Neural cell (in vitro differentiated cells): ENCODE measurements around the gene PHAX. TPM values are rescaled to one million over a fixed set of nuclear protein-coding genes. Genes with fewer than 3 reads are reported as not detected.

Experiments
- H2AFZ ChIP-seq: fragments of 200-600, 300-800 bp; sonication (generic), shearing (Covaris generic); 2 replicates; pipeline ENCODE4 v1.6.0; 2014; ENCODE audit warnings: low read depth, mild to moderate bottlenecking, antibody characterized with exemption, low read length, moderate library complexity
- H3F3A ChIP-seq: fragments of 200-600 bp; shearing (Covaris generic); 2 replicates; pipeline ENCODE4 v1.6.1; 2016; ENCODE audit warnings: mild to moderate bottlenecking, moderate library complexity, mixed read lengths, antibody characterized with exemption, low read length; ENCODE audit not compliant: insufficient read depth, poor library complexity, severe bottlenecking
- H3K27ac ChIP-seq: fragments of 200-600, 300-800 bp; sonication (generic), shearing (Covaris generic); 2 replicates; pipeline ENCODE4 v1.5.1; 2014; ENCODE audit warnings: mild to moderate bottlenecking, low read length, moderate library complexity
- H3K27me3 ChIP-seq: fragments of 300-800, 200-600 bp; sonication (generic), shearing (Covaris generic); 2 replicates; pipeline ENCODE4 v1.6.0; 2014; ENCODE audit warnings: mild to moderate bottlenecking, low read depth, low read length, moderate library complexity; ENCODE audit not compliant: insufficient read depth
- H3K36me3 ChIP-seq: fragments of 300-800, 200-600 bp; sonication (generic), shearing (Covaris generic); 2 replicates; pipeline ENCODE4 v1.5.1; 2014; ENCODE audit warnings: mild to moderate bottlenecking, antibody characterized with exemption, low read length, moderate library complexity; ENCODE audit not compliant: insufficient read depth
- H3K4me2 ChIP-seq: fragments of 300-800, 200-600 bp; sonication (generic), shearing (Covaris generic); 2 replicates; pipeline ENCODE4 v1.6.0; 2014; ENCODE audit warnings: mild to moderate bottlenecking, low read length
- H3K4me3 ChIP-seq: fragments of 300-800, 200-600 bp; sonication (generic), shearing (Covaris generic); 2 replicates; pipeline ENCODE4 v1.5.1; 2014; ENCODE audit warnings: mild to moderate bottlenecking, low read length, moderate library complexity
- H3K79me2 ChIP-seq: fragments of 200-600 bp; shearing (Covaris generic); replicated peaks from 2 replicates; pipeline ENCODE4 v1.6.0; 2014; ENCODE audit warnings: mild to moderate bottlenecking, low read length, moderate library complexity; ENCODE audit not compliant: insufficient read depth
- H3K9ac ChIP-seq: fragments of 300-800, 200-600 bp; sonication (generic), shearing (Covaris generic); 2 replicates; pipeline ENCODE4 v1.6.1; 2016; ENCODE audit warnings: mild to moderate bottlenecking, low read length, mixed read lengths
- H3K9me2 ChIP-seq: fragments of 200-600 bp; shearing (Covaris generic); 2 replicates; pipeline ENCODE4 v1.6.1; 2016; ENCODE audit warnings: mild to moderate bottlenecking, low read length, mixed read lengths; ENCODE audit not compliant: insufficient read depth
- H3K9me3 ChIP-seq: fragments of 200-600, 300-800 bp; sonication (generic), shearing (Covaris generic); 2 replicates; pipeline ENCODE4 v1.6.1; 2016; ENCODE audit warnings: mild to moderate bottlenecking, mixed run types, low read length, moderate library complexity, mixed read lengths
- H4K20me1 ChIP-seq: fragments of 200-600 bp; shearing (Covaris generic); 2 replicates; pipeline ENCODE4 v1.6.1; 2016; ENCODE audit warnings: mild to moderate bottlenecking, mixed run types; ENCODE audit not compliant: insufficient read depth
- EP300 ChIP-seq: fragments of 450-650 bp; conservative IDR thresholded peaks from 2 replicates; pipeline ENCODE4 v1.6.1; 2014; ENCODE audit warnings: antibody characterized with exemption, mild to moderate bottlenecking, moderate library complexity; ENCODE audit not compliant: poor library complexity, severe bottlenecking
- EZH2 ChIP-seq: fragments of 200-600, 300-800 bp; shearing (Covaris generic), sonication (generic); IDR thresholded peaks from 2 replicates; pipeline ENCODE4 v1.6.1; 2014; ENCODE audit warnings: antibody characterized with exemption, low read length, borderline replicate concordance, mild to moderate bottlenecking; ENCODE audit not compliant: insufficient read depth, poor library complexity, severe bottlenecking
- MXI1 ChIP-seq: fragments of 450-650 bp; conservative IDR thresholded peaks from 2 replicates; pipeline ENCODE4 v1.6.1; 2014; ENCODE audit warnings: antibody characterized with exemption, mild to moderate bottlenecking; ENCODE audit not compliant: poor library complexity, severe bottlenecking
- POLR2AphosphoS5 ChIP-seq: IDR thresholded peaks from 2 replicates; pipeline ENCODE4 v1.6.1; 2012
- RAD21 ChIP-seq: fragments of 450-650 bp; conservative IDR thresholded peaks from 2 replicates; pipeline ENCODE4 v1.6.1; 2014; ENCODE audit warnings: antibody characterized with exemption, mild to moderate bottlenecking, moderate library complexity
- REST ChIP-seq: IDR thresholded peaks from 2 replicates; pipeline ENCODE4 v1.6.1; 2012; ENCODE audit warnings: borderline replicate concordance
- SMC3 ChIP-seq: fragments of 450-650 bp; conservative IDR thresholded peaks from 2 replicates; pipeline ENCODE4 v1.6.1; 2014; ENCODE audit warnings: antibody characterized with exemption, mild to moderate bottlenecking, moderate library complexity; ENCODE audit not compliant: poor library complexity
- TAF1 ChIP-seq: IDR thresholded peaks from 2 replicates; pipeline ENCODE4 v1.6.1; 2012; ENCODE audit warnings: low read depth
- polyA plus RNA-seq: library from polyadenylated mRNA; depleted of rRNA; stranded (reverse); fragments of >200 nt; gene quantifications from 2 replicates; pipeline ENCODE4 v1.2.3, GENCODE V29; 2014
- TF ChIP-seq, protein P1 (sequence below): fragments of 450-650 bp; IDR thresholded peaks from 2 replicates; pipeline ENCODE4 v1.5.1; 2014; ENCODE audit warnings: antibody characterized with exemption, mild to moderate bottlenecking, moderate library complexity; ENCODE audit not compliant: poor library complexity, severe bottlenecking

PHAX gene
- polyA plus RNA-seq, 1 donor from 2014 or later, result 42.3 TPM

GRCh38 chr5:126576974-126577373 lies 23.8 kb upstream of the PHAX start:
- no peaks in the 10 kb centered on the region for H3K79me2 ChIP-seq
- no peak for TF ChIP-seq EZH2
- TF ChIP-seq, protein P1, sequence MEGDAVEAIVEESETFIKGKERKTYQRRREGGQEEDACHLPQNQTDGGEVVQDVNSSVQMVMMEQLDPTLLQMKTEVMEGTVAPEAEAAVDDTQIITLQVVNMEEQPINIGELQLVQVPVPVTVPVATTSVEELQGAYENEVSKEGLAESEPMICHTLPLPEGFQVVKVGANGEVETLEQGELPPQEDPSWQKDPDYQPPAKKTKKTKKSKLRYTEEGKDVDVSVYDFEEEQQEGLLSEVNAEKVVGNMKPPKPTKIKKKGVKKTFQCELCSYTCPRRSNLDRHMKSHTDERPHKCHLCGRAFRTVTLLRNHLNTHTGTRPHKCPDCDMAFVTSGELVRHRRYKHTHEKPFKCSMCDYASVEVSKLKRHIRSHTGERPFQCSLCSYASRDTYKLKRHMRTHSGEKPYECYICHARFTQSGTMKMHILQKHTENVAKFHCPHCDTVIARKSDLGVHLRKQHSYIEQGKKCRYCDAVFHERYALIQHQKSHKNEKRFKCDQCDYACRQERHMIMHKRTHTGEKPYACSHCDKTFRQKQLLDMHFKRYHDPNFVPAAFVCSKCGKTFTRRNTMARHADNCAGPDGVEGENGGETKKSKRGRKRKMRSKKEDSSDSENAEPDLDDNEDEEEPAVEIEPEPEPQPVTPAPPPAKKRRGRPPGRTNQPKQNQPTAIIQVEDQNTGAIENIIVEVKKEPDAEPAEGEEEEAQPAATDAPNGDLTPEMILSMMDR, result no peak
- no peak for TF ChIP-seq MXI1
- no peak for TF ChIP-seq TAF1
- TF ChIP-seq EP300, result no peak
- TF ChIP-seq SMC3, result no peak
- no peak for TF ChIP-seq RAD21
- TF ChIP-seq POLR2AphosphoS5, result no peak
- TF ChIP-seq REST, result no peak
- H3K9me3 ChIP-seq, result no peaks in the 10 kb centered on the region
- no peak overlapping the region for H3K27ac ChIP-seq
- H4K20me1 ChIP-seq, result no peaks in the 10 kb centered on the region
- no peak overlapping the region for H3K4me3 ChIP-seq
- H3K27me3 ChIP-seq, result no peaks in the 10 kb centered on the region
- no peaks in the 10 kb centered on the region for H3K9me2 ChIP-seq
- no peak overlapping the region for H3K4me2 ChIP-seq
- H3F3A ChIP-seq, result no peaks in the 10 kb centered on the region
- H3K36me3 ChIP-seq, result no peaks in the 10 kb centered on the region
- H2AFZ ChIP-seq, result no peak overlapping the region
- H3K9ac ChIP-seq, result no peak overlapping the region

GRCh38 chr5:126577415-126577814 lies 23.3 kb upstream of the PHAX start:
- no peak for TF ChIP-seq POLR2AphosphoS5
- no peak for TF ChIP-seq RAD21
- TF ChIP-seq REST, result no peak
- no peak for TF ChIP-seq EZH2
- no peak for TF ChIP-seq SMC3
- TF ChIP-seq, protein P1, result no peak
- no peaks in the 10 kb centered on the region for H3K36me3 ChIP-seq
- H3K79me2 ChIP-seq, result no peaks in the 10 kb centered on the region
- H3K4me3 ChIP-seq, result no peak overlapping the region
- no peak overlapping the region for H2AFZ ChIP-seq
- H3K9me2 ChIP-seq, result no peaks in the 10 kb centered on the region
- H3K4me2 ChIP-seq, result no peak overlapping the region
- H3K27ac ChIP-seq, result no peak overlapping the region
- H3K9ac ChIP-seq, result no peak overlapping the region
- no peaks in the 10 kb centered on the region for H3K9me3 ChIP-seq
- H3K27me3 ChIP-seq, result no peaks in the 10 kb centered on the region
- H4K20me1 ChIP-seq, result no peaks in the 10 kb centered on the region
- H3F3A ChIP-seq, result no peaks in the 10 kb centered on the region
